ENCODE data around the gene GAB2. TPM values are rescaled to one million over a fixed set of nuclear protein-coding genes. Genes with fewer than 3 reads are reported as not detected.
"Not testable (repeated sequence)": the region's sequence is repeated elsewhere in the genome, so short reads cannot be mapped to it uniquely, and the experiment has no call there.

The GAB2 gene
- total RNA-seq, 4 donors from 2014 or later = 13.4 to 28.4 (median 19.8) TPM

- DNase-seq (ENCODE audit: low spot score in 2 of 2) = peak in 1 of 2 donors; percentile 24
- no peaks in the 10 kb centered on the region for H3K9me3 ChIP-seq
- H3K36me3 ChIP-seq = peaks cover 65% of the 10 kb centered on the region
- H3K27me3 ChIP-seq = no peaks in the 10 kb centered on the region
- no peak for TF ChIP-seq POLR2A (IDR thresholded peaks at IDR 0.05)
- TF ChIP-seq CTCF (IDR thresholded peaks at IDR 0.05) = no peak
- no peak for TF ChIP-seq EP300 (IDR thresholded peaks at IDR 0.05)
- TF ChIP-seq POLR2AphosphoS5 (IDR thresholded peaks at IDR 0.05) = no peak
- 82% methylated on average over 4 of the region's 4 CpGs for WGBS
- H3K27ac ChIP-seq = no peak overlapping the region
- no peaks in the 10 kb centered on the region for H3K4me1 ChIP-seq
- no peak overlapping the region for H3K4me3 ChIP-seq
Observed at GRCh38 chr11:78224506-78224905, 193.1 kb downstream of the GAB2 start.

GRCh38 chr11:78223320-78223954 lies 194.2 kb downstream of the GAB2 start:
- peak in 1 of 2 donors; percentile 20 for DNase-seq (ENCODE audit: low spot score in 2 of 2)
- TF ChIP-seq EP300 (IDR thresholded peaks at IDR 0.05) (no peak), CTCF (IDR thresholded peaks at IDR 0.05) (no peak), POLR2A (IDR thresholded peaks at IDR 0.05) (no peak), POLR2AphosphoS5 (IDR thresholded peaks at IDR 0.05) (no peak)
- no peak overlapping the region for H3K4me3 ChIP-seq
- H3K9me3 ChIP-seq = no peaks in the 10 kb centered on the region
- peaks cover 76% of the 10 kb centered on the region for H3K36me3 ChIP-seq
- 88% methylated on average over 9 of the region's 9 CpGs for WGBS
- no peak overlapping the region for H3K27ac ChIP-seq
- no peaks in the 10 kb centered on the region for H3K4me1 ChIP-seq
- no peaks in the 10 kb centered on the region for H3K27me3 ChIP-seq

- peaks cover 83% of the 10 kb centered on the region for H3K36me3 ChIP-seq
- not testable (repeated sequence) for H3K27me3 ChIP-seq, H3K4me3 ChIP-seq, H3K27ac ChIP-seq, H3K9me3 ChIP-seq, H3K4me1 ChIP-seq
- peak; percentile 43 to 57 for DNase-seq (ENCODE audit: low spot score in 2 of 2)
- WGBS = 79% methylated on average over 10 of the region's 10 CpGs
Observed at GRCh38 chr11:78222726-78223125, 194.9 kb downstream of the GAB2 start.

- DNase-seq (ENCODE audit: low spot score in 2 of 2) = peak in 1 of 2 donors; percentile 28
Observed at GRCh38 chr11:78221396-78222315, 196.0 kb downstream of the GAB2 start.

More at GRCh38 chr11:78221396-78222315, 196.0 kb downstream of the GAB2 start:
- no peaks in the 10 kb centered on the region for H3K4me1 ChIP-seq
- no peaks in the 10 kb centered on the region for H3K9me3 ChIP-seq
- peaks cover 86% of the 10 kb centered on the region for H3K36me3 ChIP-seq
- no peaks in the 10 kb centered on the region for H3K27me3 ChIP-seq
- 87% methylated on average over 13 of the region's 13 CpGs for WGBS
- H3K4me3 ChIP-seq = no peak overlapping the region
- H3K27ac ChIP-seq = no peak overlapping the region
- TF ChIP-seq CTCF (IDR thresholded peaks at IDR 0.05) = no peak

All from suprapubic skin (tissue), 4 donors.